Upper lobe of left lung (tissue), 4 donors: ENCODE measurements around the gene C19orf47.

Experiments used
- EP300 ChIP-seq, 4 donors: sonication (generic); formaldehyde crosslinking; IDR thresholded peaks; one replicate each; pipeline ENCODE4 v1.5.1; 2017; ENCODE audit warnings: antibody characterized with exemption in 4 of 4, control low read depth in 2 of 4
- POLR2A ChIP-seq, 4 donors: fragments of 450-650 bp; IDR thresholded peaks; one replicate each; pipeline ENCODE4 v1.5.1; 2016 to 2017; ENCODE audit warnings: antibody characterized with exemption in 4 of 4, mild to moderate bottlenecking in 2 of 4
- POLR2AphosphoS5 ChIP-seq, 2 donors: sonication (generic); formaldehyde crosslinking; IDR thresholded peaks; one replicate each; pipeline ENCODE4 v1.5.1; 2017; ENCODE audit warnings: antibody characterized with exemption in 2 of 2
- TF ChIP-seq, protein P1 (sequence below), 6 experiments: fragments of 450-650 bp in 4 of 6; fragments of 200-600 bp in 2 of 6; sonication (generic) in 2 of 6; IDR thresholded peaks; one replicate each; pipeline ENCODE4 v1.5.1; 2016 to 2019; ENCODE audit warnings: antibody characterized with exemption in 6 of 6

DNA sequence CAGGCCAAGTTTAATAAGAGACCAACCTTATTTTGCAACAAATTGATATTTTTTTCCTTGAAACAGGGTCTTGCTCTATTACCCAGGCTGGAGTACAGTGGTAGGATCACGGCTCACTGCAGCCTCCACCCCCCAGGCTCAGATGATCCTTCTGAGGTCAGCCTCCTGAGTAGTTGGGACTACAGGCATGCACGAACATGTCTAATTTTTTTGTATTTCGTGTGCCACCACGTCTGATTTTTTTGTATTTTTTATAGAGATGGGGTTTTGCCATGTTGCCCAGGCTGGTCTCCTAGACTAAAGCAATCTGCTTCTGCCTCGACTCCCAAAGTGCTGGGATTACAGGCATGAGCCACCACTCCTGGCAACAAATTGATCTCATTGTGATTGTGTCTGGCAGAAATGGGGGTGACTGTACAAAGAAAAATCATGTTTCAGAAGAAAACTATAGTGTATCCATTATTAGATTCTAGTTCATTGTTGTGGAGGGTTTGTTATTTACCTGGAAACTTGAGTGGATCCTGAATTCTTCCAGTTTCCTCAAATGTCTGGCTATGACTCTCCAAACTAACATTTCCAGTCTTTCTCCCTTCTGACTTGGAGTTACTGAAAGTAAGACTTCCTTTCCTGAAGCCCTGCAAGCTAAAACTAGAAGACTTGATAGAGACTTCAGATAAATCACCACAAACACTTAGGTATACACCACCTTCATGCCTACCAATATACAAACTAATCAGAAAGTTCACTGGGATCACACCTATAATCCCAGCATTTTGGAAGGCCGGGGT, 45.8 kb downstream of the C19orf47 start:
- TF ChIP-seq POLR2AphosphoS5 (IDR thresholded peaks at IDR 0.05) (no peak), EP300 (IDR thresholded peaks at IDR 0.05) (no peak), POLR2A (IDR thresholded peaks at IDR 0.05) (no peak)
- TF ChIP-seq, protein P1, sequence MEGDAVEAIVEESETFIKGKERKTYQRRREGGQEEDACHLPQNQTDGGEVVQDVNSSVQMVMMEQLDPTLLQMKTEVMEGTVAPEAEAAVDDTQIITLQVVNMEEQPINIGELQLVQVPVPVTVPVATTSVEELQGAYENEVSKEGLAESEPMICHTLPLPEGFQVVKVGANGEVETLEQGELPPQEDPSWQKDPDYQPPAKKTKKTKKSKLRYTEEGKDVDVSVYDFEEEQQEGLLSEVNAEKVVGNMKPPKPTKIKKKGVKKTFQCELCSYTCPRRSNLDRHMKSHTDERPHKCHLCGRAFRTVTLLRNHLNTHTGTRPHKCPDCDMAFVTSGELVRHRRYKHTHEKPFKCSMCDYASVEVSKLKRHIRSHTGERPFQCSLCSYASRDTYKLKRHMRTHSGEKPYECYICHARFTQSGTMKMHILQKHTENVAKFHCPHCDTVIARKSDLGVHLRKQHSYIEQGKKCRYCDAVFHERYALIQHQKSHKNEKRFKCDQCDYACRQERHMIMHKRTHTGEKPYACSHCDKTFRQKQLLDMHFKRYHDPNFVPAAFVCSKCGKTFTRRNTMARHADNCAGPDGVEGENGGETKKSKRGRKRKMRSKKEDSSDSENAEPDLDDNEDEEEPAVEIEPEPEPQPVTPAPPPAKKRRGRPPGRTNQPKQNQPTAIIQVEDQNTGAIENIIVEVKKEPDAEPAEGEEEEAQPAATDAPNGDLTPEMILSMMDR (IDR thresholded peaks at IDR 0.05) = no peak
